OCI-LY7 (cell line): ENCODE results near the gene ATXN1. TPM values are rescaled to one million over a fixed set of nuclear protein-coding genes. Genes with fewer than 3 reads are reported as not detected.

Source experiments
- BruUV-seq: library from RNA; stranded (reverse); fragments of 400-500 nt; replicated peaks from 2 replicates; lab custom pipeline; 2021; lab: Mats Ljungman, UMichigan
- CTCF ChIA-PET: fragments of 300-600 bp; sonication (Branson Sonifier 250); formaldehyde crosslinking; loops from one replicate; lab custom pipeline; 2022; ENCODE audit warnings: antibody characterized with exemption; ENCODE audit not compliant: unreplicated experiment; lab: Charles Lee
- POLR2A ChIA-PET: fragments of 300-600 bp; sonication (Branson Sonifier 250); formaldehyde crosslinking; loops from one replicate; lab custom pipeline; 2022; ENCODE audit warnings: antibody characterized with exemption; lab: Charles Lee
- DNase-seq: peaks from one replicate; pipeline ENCODE4 v3.0.0-alpha.2; 2015; ENCODE audit warnings: low spot score
- H2AFZ ChIP-seq: fragments of 200-600 bp; sonication (generic), shearing (Covaris generic); 2 replicates; pipeline ENCODE4 v1.6.1; 2014; ENCODE audit warnings: mild to moderate bottlenecking, antibody characterized with exemption, low read length, moderate library complexity
- H3K27ac ChIP-seq: fragments of 200-600 bp; sonication (generic); 2 replicates; pipeline ENCODE4 v1.5.1; 2014; ENCODE audit warnings: mixed run types, low read depth, mild to moderate bottlenecking, moderate library complexity, low read length, inconsistent platforms; ENCODE audit not compliant: poor library complexity, severe bottlenecking
- H3K36me3 ChIP-seq: fragments of 200-600 bp; sonication (generic); 2 replicates; pipeline ENCODE4 v1.6.1; 2014; ENCODE audit warnings: mild to moderate bottlenecking, antibody characterized with exemption, low read length, moderate library complexity, mixed read lengths; ENCODE audit not compliant: insufficient read depth
- H3K4me1 ChIP-seq: fragments of 200-600 bp; sonication (generic); 2 replicates; pipeline ENCODE4 v1.5.1; 2014; ENCODE audit warnings: mild to moderate bottlenecking, low read length; ENCODE audit not compliant: insufficient read depth, poor library complexity, severe bottlenecking
- H3K4me2 ChIP-seq: fragments of 200-600 bp; sonication (generic); 2 replicates; pipeline ENCODE4 v1.6.1; 2014; ENCODE audit warnings: mild to moderate bottlenecking, low read length
- H3K4me3 ChIP-seq: fragments of 200-600 bp; sonication (generic); 2 replicates; pipeline ENCODE4 v1.5.1; 2014; ENCODE audit warnings: mild to moderate bottlenecking, low read depth, low read length; ENCODE audit not compliant: poor library complexity, severe bottlenecking
- H3K79me2 ChIP-seq: fragments of 200-600 bp; sonication (generic); 2 replicates; pipeline ENCODE4 v1.6.1; 2016; ENCODE audit warnings: low read depth, mild to moderate bottlenecking, low read length, moderate library complexity, mixed read lengths; ENCODE audit not compliant: insufficient read depth
- H3K9me2 ChIP-seq: fragments of 200-600 bp; sonication (generic); 2 replicates; pipeline ENCODE4 v1.6.1; 2016; ENCODE audit warnings: mild to moderate bottlenecking, low read length, mixed read lengths; ENCODE audit not compliant: insufficient read depth
- H3K9me3 ChIP-seq: fragments of 200-600 bp; sonication (generic); 2 replicates; pipeline ENCODE4 v1.6.1; 2014; ENCODE audit warnings: mild to moderate bottlenecking, mixed run types, low read length, mixed read lengths
- H4K20me1 ChIP-seq: fragments of 200-600 bp; sonication (generic); 2 replicates; pipeline ENCODE4 v1.6.1; 2014; ENCODE audit warnings: mild to moderate bottlenecking, antibody characterized with exemption, low read length, moderate library complexity, mixed read lengths; ENCODE audit not compliant: insufficient read depth
- EZH2phosphoT487 ChIP-seq: fragments of 200-600 bp; sonication (generic); IDR thresholded peaks from 2 replicates; pipeline ENCODE4 v1.6.1; 2018; ENCODE audit warnings: low read depth, borderline replicate concordance, mild to moderate bottlenecking, mixed run types, antibody characterized with exemption, low read length, moderate library complexity, mixed read lengths
- intact Hi-C: fragments of 100-400 bp; cut with micrococcal nuclease; formaldehyde crosslinking; loops from one replicate; pipeline ENCODE4 v1.10.0; 2022; ENCODE audit not compliant: unreplicated experiment
- total RNA-seq, 2 experiments: library from RNA; depleted of rRNA in 1 of 2; stranded (reverse); fragments of >200 nt in 1 of 2; shearing (Covaris generic) in 1 of 2; gene quantifications; 2 replicates each; pipeline ENCODE4 v1.2.3, GENCODE V29; 2014 to 2022
- TF ChIP-seq, protein P1 (sequence below): fragments of 200-600 bp; sonication (generic); conservative IDR thresholded peaks from 2 replicates; pipeline ENCODE4 v1.5.1; 2014; ENCODE audit warnings: mild to moderate bottlenecking, antibody characterized with exemption, low read length, moderate library complexity, mixed read lengths

Gene ATXN1
- total RNA-seq, 2 experiments from 2014 or later: not detected

DNA sequence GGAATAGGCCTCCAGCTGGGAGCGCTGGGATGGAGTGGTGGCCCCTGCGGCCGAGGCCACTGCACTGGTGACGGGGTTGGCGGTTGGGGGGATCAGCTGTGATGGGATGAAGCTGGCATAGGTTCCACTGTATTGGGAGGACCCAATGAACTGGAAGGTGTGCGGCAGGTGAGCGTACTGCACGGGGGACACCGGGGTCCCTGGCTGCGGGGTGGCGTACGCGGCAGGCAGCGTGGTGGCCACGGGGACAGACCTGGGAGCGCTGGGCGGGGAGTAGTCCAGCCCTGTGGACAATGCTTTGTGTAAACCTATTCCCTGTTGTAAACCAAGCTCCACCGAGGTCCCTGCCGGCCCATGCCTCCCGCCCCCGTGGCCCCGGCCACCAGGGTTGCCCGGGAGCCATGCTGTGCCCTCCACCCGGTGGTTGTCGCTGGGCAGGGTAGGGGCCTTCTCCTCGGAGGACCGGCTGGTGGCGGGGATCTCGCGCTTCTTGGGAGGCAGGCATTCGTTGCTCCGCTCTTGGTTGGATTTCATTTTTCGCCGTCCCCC, 433.4 kb downstream of the ATXN1 start:
- no peaks in the 10 kb centered on the region for H4K20me1 ChIP-seq
- H3K27ac ChIP-seq: no peak overlapping the region
- no peaks in the 10 kb centered on the region for H3K79me2 ChIP-seq
- H3K4me1 ChIP-seq: peaks cover 6% of the 10 kb centered on the region
- BruUV-seq: no TSS peak
- TF ChIP-seq EZH2phosphoT487: no peak
- TF ChIP-seq, protein P1, sequence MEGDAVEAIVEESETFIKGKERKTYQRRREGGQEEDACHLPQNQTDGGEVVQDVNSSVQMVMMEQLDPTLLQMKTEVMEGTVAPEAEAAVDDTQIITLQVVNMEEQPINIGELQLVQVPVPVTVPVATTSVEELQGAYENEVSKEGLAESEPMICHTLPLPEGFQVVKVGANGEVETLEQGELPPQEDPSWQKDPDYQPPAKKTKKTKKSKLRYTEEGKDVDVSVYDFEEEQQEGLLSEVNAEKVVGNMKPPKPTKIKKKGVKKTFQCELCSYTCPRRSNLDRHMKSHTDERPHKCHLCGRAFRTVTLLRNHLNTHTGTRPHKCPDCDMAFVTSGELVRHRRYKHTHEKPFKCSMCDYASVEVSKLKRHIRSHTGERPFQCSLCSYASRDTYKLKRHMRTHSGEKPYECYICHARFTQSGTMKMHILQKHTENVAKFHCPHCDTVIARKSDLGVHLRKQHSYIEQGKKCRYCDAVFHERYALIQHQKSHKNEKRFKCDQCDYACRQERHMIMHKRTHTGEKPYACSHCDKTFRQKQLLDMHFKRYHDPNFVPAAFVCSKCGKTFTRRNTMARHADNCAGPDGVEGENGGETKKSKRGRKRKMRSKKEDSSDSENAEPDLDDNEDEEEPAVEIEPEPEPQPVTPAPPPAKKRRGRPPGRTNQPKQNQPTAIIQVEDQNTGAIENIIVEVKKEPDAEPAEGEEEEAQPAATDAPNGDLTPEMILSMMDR: no peak
- H2AFZ ChIP-seq: no peak overlapping the region
- no peak for DNase-seq
- H3K9me3 ChIP-seq: no peaks in the 10 kb centered on the region
- CTCF ChIA-PET: no interaction called here
- H3K4me2 ChIP-seq: no peak overlapping the region
- H3K4me3 ChIP-seq: no peak overlapping the region
- no peaks in the 10 kb centered on the region for H3K36me3 ChIP-seq
- POLR2A ChIA-PET: interaction anchor here (0.5 kb wide), 1 partner anchor 165 kb away, joined by 4 read pairs; no protein-coding TSS in a partner anchor
- intact Hi-C loops: no loop called here
- no peaks in the 10 kb centered on the region for H3K9me2 ChIP-seq

DNA sequence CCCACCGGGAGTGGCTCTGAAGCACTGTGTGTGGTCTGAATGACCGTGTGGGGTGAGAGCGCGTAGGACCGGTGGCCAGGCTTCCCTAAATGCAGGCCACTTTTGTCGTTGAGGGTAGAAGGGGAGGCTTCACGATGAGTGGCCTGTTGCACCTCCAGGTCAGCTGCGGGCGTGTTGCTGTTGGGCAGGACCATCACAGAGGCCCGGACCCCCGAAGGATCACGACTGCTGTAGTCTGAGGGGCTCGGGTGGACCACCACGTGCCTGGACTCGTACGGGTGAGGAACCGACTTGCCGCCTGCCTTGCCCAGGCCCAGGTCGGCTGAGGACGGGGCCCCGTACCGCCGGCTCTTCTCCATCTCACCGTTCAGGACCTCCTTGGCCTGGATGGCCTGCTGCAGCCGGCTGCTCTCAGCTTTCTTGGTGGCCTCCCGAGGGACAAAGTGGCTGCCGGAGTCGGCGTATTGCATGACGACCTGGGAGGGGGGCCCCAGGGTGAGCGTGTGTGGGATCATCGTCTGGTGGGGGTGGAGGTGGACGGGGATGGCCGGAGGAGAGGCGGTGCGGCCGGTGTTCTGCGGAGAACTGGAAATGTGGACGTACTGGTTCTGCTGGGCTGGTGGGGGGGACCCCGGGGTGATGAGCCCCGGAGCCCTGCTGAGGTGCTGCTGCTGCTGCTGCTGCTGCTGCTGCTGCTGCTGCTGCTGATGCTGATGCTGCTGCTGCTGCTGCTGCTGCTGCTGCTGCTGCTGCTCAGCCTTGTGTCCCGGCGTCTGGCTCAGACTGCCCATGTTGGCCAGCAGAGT, 434.1 kb downstream of the ATXN1 start:
- no peaks in the 10 kb centered on the region for H3K9me3 ChIP-seq
- no peak overlapping the region for H2AFZ ChIP-seq
- no peak for DNase-seq
- no TSS peak for BruUV-seq
- ChIA-PET CTCF (no interaction called here), POLR2A (interaction anchor here (0.5 kb wide), 1 partner anchor 164 kb away, joined by 4 read pairs; no protein-coding TSS in a partner anchor)
- no peak overlapping the region for H3K4me3 ChIP-seq
- TF ChIP-seq, protein P1: no peak
- no peaks in the 10 kb centered on the region for H3K36me3 ChIP-seq
- H3K9me2 ChIP-seq: no peaks in the 10 kb centered on the region
- H4K20me1 ChIP-seq: no peaks in the 10 kb centered on the region
- no peak overlapping the region for H3K4me2 ChIP-seq
- intact Hi-C loops: no loop called here
- H3K79me2 ChIP-seq: no peaks in the 10 kb centered on the region
- H3K4me1 ChIP-seq: peaks cover 9% of the 10 kb centered on the region
- H3K27ac ChIP-seq: no peak overlapping the region

GRCh38 chr6:16326531-16326930, 434.7 kb downstream of the ATXN1 start:
- CTCF ChIA-PET: no interaction called here
- no TSS peak for BruUV-seq
- Histone ChIP-seq H3K9me3 (no peaks in the 10 kb centered on the region), H3K4me2 (no peak overlapping the region), H3K27ac (no peak overlapping the region), H4K20me1 (no peaks in the 10 kb centered on the region), H3K4me1 (peaks cover 4% of the 10 kb centered on the region), H3K79me2 (no peaks in the 10 kb centered on the region), H2AFZ (no peak overlapping the region), H3K4me3 (no peak overlapping the region), H3K9me2 (no peaks in the 10 kb centered on the region), H3K36me3 (no peaks in the 10 kb centered on the region)
- no peak for DNase-seq
- POLR2A ChIA-PET: no interaction called here
- intact Hi-C loops: no loop called here
- TF ChIP-seq, protein P1: no peak
- TF ChIP-seq EZH2phosphoT487: no peak
